ENCODE data around the gene THSD7B. TPM values are rescaled to one million over a fixed set of nuclear protein-coding genes. Genes with fewer than 3 reads are reported as not detected.

THSD7B gene
- total RNA-seq, 2 donors from 2014 or later: 0.19 to 0.49 TPM

DNA sequence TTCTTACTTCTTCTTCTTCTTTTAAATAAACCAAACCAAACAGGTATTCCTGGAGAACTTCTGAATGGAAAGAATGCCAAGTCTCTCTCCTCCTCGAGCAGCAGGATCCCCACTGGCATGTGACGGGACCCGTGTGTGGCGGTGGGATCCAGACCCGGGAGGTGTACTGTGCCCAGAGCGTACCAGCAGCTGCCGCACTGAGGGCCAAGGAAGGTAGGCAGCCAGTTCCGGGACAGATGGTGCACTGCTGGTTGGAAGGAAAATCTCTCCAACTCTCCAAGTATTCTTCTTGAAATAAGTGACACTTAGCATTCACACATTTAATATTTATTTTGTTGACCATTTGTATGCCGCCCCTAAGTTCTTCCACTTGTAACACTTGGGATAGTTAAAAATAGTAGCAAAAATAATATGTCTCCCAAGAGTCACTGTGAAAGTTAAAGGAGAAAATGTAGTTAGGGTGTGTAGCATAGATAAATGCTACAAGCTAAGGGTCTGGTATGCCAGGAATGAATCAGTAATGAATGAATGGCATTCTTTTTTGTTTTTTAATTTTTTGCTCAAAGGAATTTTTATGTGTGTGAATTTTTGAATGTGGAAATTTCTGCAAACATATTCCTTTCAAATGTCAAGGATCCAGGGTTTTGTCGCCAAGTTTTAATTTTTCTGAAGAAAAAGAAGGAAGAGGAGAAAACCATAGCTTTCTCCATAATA is 349.9 kb downstream of the THSD7B start:
- no peak overlapping the region for H3K4me3 Mint-ChIP-seq
- H3K36me3 Mint-ChIP-seq (ENCODE audit: insufficient read depth in 2 of 2): no peaks in the 10 kb centered on the region
- H3K4me1 Mint-ChIP-seq (ENCODE audit: low read depth): no peaks in the 10 kb centered on the region
- H3K9me3 Mint-ChIP-seq: no peaks in the 10 kb centered on the region
- H3K27ac Mint-ChIP-seq: no peak overlapping the region
- ATAC-seq (replicated peaks in 1 of 2): no peak
- H3K27me3 Mint-ChIP-seq (ENCODE audit: low read depth): no peaks in the 10 kb centered on the region
- DNase-seq: no peak

- Mint-ChIP-seq H3K4me3 (no peak overlapping the region), H3K27ac (no peak overlapping the region), H3K4me1 (ENCODE audit: low read depth) (no peaks in the 10 kb centered on the region), H3K9me3 (no peaks in the 10 kb centered on the region), H3K36me3 (ENCODE audit: insufficient read depth in 2 of 2) (no peaks in the 10 kb centered on the region), H3K27me3 (ENCODE audit: low read depth) (no peaks in the 10 kb centered on the region)
- no peak for DNase-seq
- ATAC-seq (replicated peaks in 1 of 2): no peak
These were observed 350.4 kb downstream of the THSD7B start for GRCh38 chr2:137115795-137116089.

- Mint-ChIP-seq H3K36me3 (ENCODE audit: insufficient read depth in 2 of 2) (no peaks in the 10 kb centered on the region), H3K9me3 (no peaks in the 10 kb centered on the region), H3K27me3 (ENCODE audit: low read depth) (no peaks in the 10 kb centered on the region), H3K4me3 (no peak overlapping the region), H3K4me1 (ENCODE audit: low read depth) (no peaks in the 10 kb centered on the region), H3K27ac (no peak overlapping the region)
- no peak for ATAC-seq (replicated peaks in 1 of 2)
- DNase-seq: no peak
These were observed 352.0 kb downstream of the THSD7B start for GRCh38 chr2:137117385-137117784.

GRCh38 chr2:137118140-137118539 is 352.8 kb downstream of the THSD7B start:
- Mint-ChIP-seq H3K4me3 (no peak overlapping the region), H3K9me3 (no peaks in the 10 kb centered on the region), H3K27ac (no peak overlapping the region), H3K27me3 (ENCODE audit: low read depth) (no peaks in the 10 kb centered on the region), H3K36me3 (ENCODE audit: insufficient read depth in 2 of 2) (no peaks in the 10 kb centered on the region), H3K4me1 (ENCODE audit: low read depth) (no peaks in the 10 kb centered on the region)
- DNase-seq (no peak), ATAC-seq (replicated peaks in 1 of 2) (no peak)

- no peaks in the 10 kb centered on the region for H3K9me3 Mint-ChIP-seq
- H3K27me3 Mint-ChIP-seq (ENCODE audit: low read depth): no peaks in the 10 kb centered on the region
- H3K4me1 Mint-ChIP-seq (ENCODE audit: low read depth): no peaks in the 10 kb centered on the region
- H3K27ac Mint-ChIP-seq: no peak overlapping the region
- no peak overlapping the region for H3K4me3 Mint-ChIP-seq
- DNase-seq (no peak), ATAC-seq (replicated peaks in 1 of 2) (no peak)
- no peaks in the 10 kb centered on the region for H3K36me3 Mint-ChIP-seq (ENCODE audit: insufficient read depth in 2 of 2)
These were observed 357.9 kb downstream of the THSD7B start for GRCh38 chr2:137123226-137123625.

GRCh38 chr2:137133225-137133624 is 367.9 kb downstream of the THSD7B start:
- Mint-ChIP-seq H3K27ac (no peak overlapping the region), H3K27me3 (ENCODE audit: low read depth) (no peaks in the 10 kb centered on the region), H3K4me1 (ENCODE audit: low read depth) (no peaks in the 10 kb centered on the region), H3K9me3 (peaks cover 1 to 11% of the 10 kb centered on the region in 2 donors), H3K36me3 (ENCODE audit: insufficient read depth in 2 of 2) (no peaks in the 10 kb centered on the region), H3K4me3 (no peak overlapping the region)
- no peak for DNase-seq
- ATAC-seq (replicated peaks in 1 of 2): no peak

GRCh38 chr2:137138263-137138662 is 372.9 kb downstream of the THSD7B start:
- no peak for ATAC-seq (replicated peaks in 1 of 2)

DNA sequence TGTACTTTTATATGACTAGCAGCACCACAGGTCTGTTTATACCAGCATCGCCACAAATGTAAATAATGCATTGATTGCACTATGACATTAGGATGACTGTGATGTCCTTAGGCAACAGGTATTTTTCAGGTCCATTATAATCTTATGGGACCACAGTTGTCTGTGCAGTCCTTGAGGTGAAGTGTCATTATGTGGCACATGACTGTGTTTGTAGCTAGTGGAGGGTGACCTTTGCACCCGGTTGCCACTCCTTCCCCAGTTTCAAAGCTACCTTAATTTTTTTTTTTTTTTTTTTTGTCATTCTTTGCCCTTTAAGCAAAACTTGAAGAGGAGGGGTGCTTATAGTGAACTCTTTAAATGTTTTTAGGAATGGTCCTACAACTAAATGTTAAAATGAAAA is 386.4 kb downstream of the THSD7B start:
- Mint-ChIP-seq H3K27ac (no peak overlapping the region), H3K4me3 (no peak overlapping the region), H3K4me1 (ENCODE audit: low read depth) (no peaks in the 10 kb centered on the region), H3K36me3 (ENCODE audit: insufficient read depth in 2 of 2) (no peaks in the 10 kb centered on the region), H3K9me3 (no peaks in the 10 kb centered on the region), H3K27me3 (ENCODE audit: low read depth) (no peaks in the 10 kb centered on the region)
- DNase-seq (no peak), ATAC-seq (replicated peaks in 1 of 2) (no peak)

More at GRCh38 chr2:137138263-137138662, 372.9 kb downstream of the THSD7B start:
- no peaks in the 10 kb centered on the region for H3K36me3 Mint-ChIP-seq (ENCODE audit: insufficient read depth in 2 of 2)
- H3K4me3 Mint-ChIP-seq: no peak overlapping the region
- H3K9me3 Mint-ChIP-seq: peaks cover 0 to 9% of the 10 kb centered on the region in 2 donors
- no peaks in the 10 kb centered on the region for H3K4me1 Mint-ChIP-seq (ENCODE audit: low read depth)
- H3K27me3 Mint-ChIP-seq (ENCODE audit: low read depth): no peaks in the 10 kb centered on the region
- no peak overlapping the region for H3K27ac Mint-ChIP-seq
- no peak for DNase-seq

GRCh38 chr2:137154946-137155345 is 389.6 kb downstream of the THSD7B start:
- no peak for DNase-seq
- no peaks in the 10 kb centered on the region for H3K36me3 Mint-ChIP-seq (ENCODE audit: insufficient read depth in 2 of 2)
- no peaks in the 10 kb centered on the region for H3K9me3 Mint-ChIP-seq
- no peak overlapping the region for H3K27ac Mint-ChIP-seq
- H3K4me3 Mint-ChIP-seq: no peak overlapping the region
- no peaks in the 10 kb centered on the region for H3K4me1 Mint-ChIP-seq (ENCODE audit: low read depth)
- no peaks in the 10 kb centered on the region for H3K27me3 Mint-ChIP-seq (ENCODE audit: low read depth)
- no peak for ATAC-seq (replicated peaks in 1 of 2)

DNA sequence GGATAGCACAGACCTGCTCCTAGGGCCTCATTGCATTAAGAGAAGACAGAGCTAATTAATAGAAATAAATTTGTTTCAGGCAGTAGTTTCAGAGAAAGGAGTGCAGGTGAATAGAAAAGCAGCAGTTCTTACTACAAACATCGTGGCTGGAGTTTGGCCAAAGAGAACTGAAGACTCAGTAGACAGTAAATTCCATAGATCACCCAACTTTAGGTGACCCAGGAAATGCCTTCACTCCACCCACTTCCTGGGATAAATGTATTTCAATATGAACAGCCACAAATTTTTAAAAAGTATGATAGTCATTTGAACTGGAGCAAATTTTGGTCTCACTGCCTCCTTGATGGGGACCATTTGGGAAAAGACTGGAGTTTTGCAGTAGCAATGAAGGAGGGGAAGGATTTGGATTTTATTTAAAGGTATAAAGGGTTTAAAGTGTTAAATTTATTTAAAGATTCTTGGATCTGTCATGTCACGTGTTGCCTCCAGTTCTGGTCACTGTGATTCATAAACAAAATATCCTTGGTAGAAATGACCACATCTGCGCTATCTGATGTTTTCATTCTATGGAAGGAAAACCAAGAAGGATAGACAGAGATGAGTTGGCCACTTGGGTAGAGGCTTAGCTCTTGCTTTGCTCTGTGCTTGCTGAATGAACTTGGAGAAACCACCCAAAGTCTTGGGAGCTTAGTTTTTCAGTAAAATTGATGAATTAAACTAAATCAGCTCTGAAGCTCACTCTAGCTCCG is 390.2 kb downstream of the THSD7B start:
- no peaks in the 10 kb centered on the region for H3K36me3 Mint-ChIP-seq (ENCODE audit: insufficient read depth in 2 of 2)
- no peaks in the 10 kb centered on the region for H3K27me3 Mint-ChIP-seq (ENCODE audit: low read depth)
- DNase-seq: no peak
- ATAC-seq (replicated peaks in 1 of 2): no peak
- H3K27ac Mint-ChIP-seq: no peak overlapping the region
- no peak overlapping the region for H3K4me3 Mint-ChIP-seq
- H3K9me3 Mint-ChIP-seq: no peaks in the 10 kb centered on the region
- H3K4me1 Mint-ChIP-seq (ENCODE audit: low read depth): no peaks in the 10 kb centered on the region

DNA sequence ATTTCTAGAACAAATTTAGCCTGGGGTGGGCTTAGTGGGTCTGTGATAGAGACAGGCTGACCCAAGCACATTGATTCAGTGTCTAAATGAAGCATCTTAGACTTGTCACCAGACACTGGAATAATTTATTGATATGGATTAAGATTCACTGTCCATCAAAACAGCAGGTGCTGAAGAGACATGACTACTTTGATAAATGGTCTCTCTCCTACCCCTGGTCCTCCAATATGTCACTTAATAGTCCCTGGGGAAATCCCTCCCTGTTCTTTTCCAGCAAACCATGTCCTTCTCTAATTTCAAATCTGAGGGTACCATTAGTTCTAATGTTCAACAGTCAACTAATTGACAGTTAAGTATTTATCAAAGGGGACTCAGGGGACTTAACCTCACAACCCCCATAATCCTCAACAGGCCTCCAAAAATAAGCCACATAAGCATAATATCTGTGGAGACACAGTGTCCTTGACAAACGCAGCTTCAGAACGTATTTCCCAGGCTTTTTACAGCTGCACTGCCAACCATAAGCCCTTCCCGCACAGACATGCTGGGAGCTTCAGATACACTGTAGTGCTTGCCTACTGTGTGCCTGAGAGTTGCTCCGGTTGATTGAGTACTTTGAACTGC is 391.0 kb downstream of the THSD7B start:
- H3K27me3 Mint-ChIP-seq (ENCODE audit: low read depth): no peaks in the 10 kb centered on the region
- H3K9me3 Mint-ChIP-seq: no peaks in the 10 kb centered on the region
- no peaks in the 10 kb centered on the region for H3K36me3 Mint-ChIP-seq (ENCODE audit: insufficient read depth in 2 of 2)
- ATAC-seq (replicated peaks in 1 of 2) (no peak), DNase-seq (no peak)
- no peak overlapping the region for H3K4me3 Mint-ChIP-seq
- H3K27ac Mint-ChIP-seq: no peak overlapping the region
- H3K4me1 Mint-ChIP-seq (ENCODE audit: low read depth): no peaks in the 10 kb centered on the region

DNA sequence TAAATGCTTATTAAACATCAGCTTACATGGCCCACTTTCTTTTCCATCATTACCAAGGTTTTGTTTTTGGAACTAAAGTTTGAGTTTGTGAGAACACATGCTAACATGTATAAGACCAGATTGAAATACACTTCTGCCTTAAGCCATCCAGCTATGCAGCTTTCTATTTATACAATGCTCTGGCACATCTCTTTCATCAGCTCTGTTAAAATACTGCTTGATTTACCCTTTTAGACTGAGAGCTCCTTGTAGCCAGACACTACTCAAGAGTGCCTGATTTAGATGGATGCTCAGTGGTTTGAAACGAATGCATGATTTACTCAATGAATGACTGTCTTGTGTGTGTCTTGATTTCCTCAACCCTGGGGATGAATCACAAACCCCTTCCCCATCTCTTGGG is 392.5 kb downstream of the THSD7B start:
- DNase-seq: no peak
- no peak for ATAC-seq (replicated peaks in 1 of 2)
- no peaks in the 10 kb centered on the region for H3K4me1 Mint-ChIP-seq (ENCODE audit: low read depth)
- no peak overlapping the region for H3K27ac Mint-ChIP-seq
- peaks cover 0 to 2% of the 10 kb centered on the region in 2 donors for H3K9me3 Mint-ChIP-seq
- H3K4me3 Mint-ChIP-seq: no peak overlapping the region
- H3K36me3 Mint-ChIP-seq (ENCODE audit: insufficient read depth in 2 of 2): no peaks in the 10 kb centered on the region
- no peaks in the 10 kb centered on the region for H3K27me3 Mint-ChIP-seq (ENCODE audit: low read depth)

- Mint-ChIP-seq H3K4me1 (ENCODE audit: low read depth) (no peaks in the 10 kb centered on the region), H3K9me3 (peaks cover 2 to 9% of the 10 kb centered on the region in 2 donors), H3K4me3 (no peak overlapping the region), H3K27ac (no peak overlapping the region), H3K27me3 (ENCODE audit: low read depth) (no peaks in the 10 kb centered on the region), H3K36me3 (ENCODE audit: insufficient read depth in 2 of 2) (no peaks in the 10 kb centered on the region)
- no peak for ATAC-seq (replicated peaks in 1 of 2)
- DNase-seq: no peak
These were observed 395.9 kb downstream of the THSD7B start for GRCh38 chr2:137161250-137161649.
